Skeletal muscle tissue (tissue), 4 donors: ENCODE results near the gene NEK7. TPM values are rescaled to one million over a fixed set of nuclear protein-coding genes. Genes with fewer than 3 reads are reported as not detected.
"Not testable (repeated sequence)": the region's sequence is repeated elsewhere in the genome, so short reads cannot be mapped to it uniquely, and the experiment has no call there.

Experiments used
- H3K27ac ChIP-seq: one replicate; pipeline ENCODE4 v1.7.0; 2013; ENCODE audit warnings: mild to moderate bottlenecking, low read depth, low read length, inconsistent platforms
- H3K27me3 ChIP-seq, 3 donors: one replicate each; pipeline ENCODE4 v1.7.0; 2013; ENCODE audit warnings: low read length in 3 of 3; ENCODE audit not compliant: control insufficient read depth in 3 of 3, insufficient read depth in 3 of 3
- H3K36me3 ChIP-seq, 3 donors: one replicate each; pipeline ENCODE4 v1.7.0; 2013; ENCODE audit warnings: low read length in 3 of 3; ENCODE audit not compliant: control insufficient read depth in 3 of 3, insufficient read depth in 3 of 3
- H3K4me1 ChIP-seq, 3 donors: one replicate each; pipeline ENCODE4 v1.7.0; 2013; ENCODE audit warnings: low read length in 3 of 3, mild to moderate bottlenecking in 3 of 3; ENCODE audit not compliant: control insufficient read depth in 3 of 3, insufficient read depth in 3 of 3
- H3K4me3 ChIP-seq, 3 donors: one replicate each; pipeline ENCODE4 v1.7.0; 2013; ENCODE audit warnings: low read length in 3 of 3
- H3K9ac ChIP-seq, 3 donors: one replicate each; pipeline ENCODE4 v1.7.0; 2013; ENCODE audit warnings: low read length in 3 of 3, mild to moderate bottlenecking in 3 of 3, moderate library complexity in 2 of 3, low read depth in 1 of 3
- H3K9me3 ChIP-seq, 3 donors: one replicate each; pipeline ENCODE4 v1.7.0; 2013; ENCODE audit warnings: low read length in 3 of 3; ENCODE audit not compliant: control insufficient read depth in 3 of 3
- total RNA-seq: library from RNA; depleted of rRNA; stranded (reverse); fragments of >200 nt; gene quantifications from one replicate; pipeline ENCODE4 v1.2.3, GENCODE V29; 2014
- donor health status: Osteomylitis.

Gene NEK7
- total RNA-seq, 1 donor from 2014 or later: 52.7 TPM

- not testable (repeated sequence) for H3K27me3 ChIP-seq, H3K27ac ChIP-seq, H3K9ac ChIP-seq, H3K4me3 ChIP-seq, H3K36me3 ChIP-seq, H3K9me3 ChIP-seq, H3K4me1 ChIP-seq
These were observed 70.2 kb downstream of the NEK7 start for GRCh38 chr1:198227010-198227409.

GRCh38 chr1:198227454-198227853 is 70.7 kb downstream of the NEK7 start:
- H3K27me3 ChIP-seq, H3K9me3 ChIP-seq, H3K4me1 ChIP-seq, H3K9ac ChIP-seq, H3K4me3 ChIP-seq, H3K27ac ChIP-seq, H3K36me3 ChIP-seq: not testable (repeated sequence)

- Histone ChIP-seq H3K9ac (no peak overlapping the region), H3K4me3 (no peak overlapping the region), H3K27me3 (no peaks in the 10 kb centered on the region), H3K27ac (no peak overlapping the region), H3K36me3 (no peaks in the 10 kb centered on the region), H3K9me3 (no peaks in the 10 kb centered on the region), H3K4me1 (no peaks in the 10 kb centered on the region)
These were observed 72.1 kb downstream of the NEK7 start for GRCh38 chr1:198228925-198229324.

GRCh38 chr1:198231779-198232178 is 75.0 kb downstream of the NEK7 start:
- no peak overlapping the region for H3K4me3 ChIP-seq
- H3K27me3 ChIP-seq: no peaks in the 10 kb centered on the region
- no peak overlapping the region for H3K9ac ChIP-seq
- H3K36me3 ChIP-seq: no peaks in the 10 kb centered on the region
- H3K9me3 ChIP-seq: no peaks in the 10 kb centered on the region
- H3K4me1 ChIP-seq: peaks cover 0 to 4% (median 0%) of the 10 kb centered on the region in 3 donors
- no peak overlapping the region for H3K27ac ChIP-seq

- Histone ChIP-seq H3K4me1 (peaks cover 0 to 4% (median 0%) of the 10 kb centered on the region in 3 donors), H3K27ac (no peak overlapping the region), H3K27me3 (no peaks in the 10 kb centered on the region), H3K9ac (no peak overlapping the region), H3K36me3 (no peaks in the 10 kb centered on the region), H3K9me3 (no peaks in the 10 kb centered on the region), H3K4me3 (no peak overlapping the region)
These were observed 75.6 kb downstream of the NEK7 start for GRCh38 chr1:198232378-198232777.

GRCh38 chr1:198232940-198233675 is 76.3 kb downstream of the NEK7 start:
- Histone ChIP-seq H3K9me3 (no peaks in the 10 kb centered on the region), H3K27me3 (no peaks in the 10 kb centered on the region), H3K4me3 (no peak overlapping the region), H3K36me3 (peaks cover 0 to 2% (median 0%) of the 10 kb centered on the region in 3 donors), H3K27ac (no peak overlapping the region), H3K4me1 (peaks cover 0 to 4% (median 0%) of the 10 kb centered on the region in 3 donors), H3K9ac (no peak overlapping the region)

- H3K9ac ChIP-seq: peak overlapping the region in 1 of 3 donors; percentile 27
- H3K4me1 ChIP-seq: peaks cover 0 to 4% (median 0%) of the 10 kb centered on the region in 3 donors
- no peaks in the 10 kb centered on the region for H3K9me3 ChIP-seq
- peaks cover 0 to 2% (median 0%) of the 10 kb centered on the region in 3 donors for H3K36me3 ChIP-seq
- H3K27me3 ChIP-seq: no peaks in the 10 kb centered on the region
- no peak overlapping the region for H3K27ac ChIP-seq
- peak overlapping the region in 1 of 3 donors; percentile 6 for H3K4me3 ChIP-seq
These were observed 77.9 kb downstream of the NEK7 start for GRCh38 chr1:198234520-198235251.

- Histone ChIP-seq H3K27ac (no peak overlapping the region), H3K4me3 (no peak overlapping the region), H3K36me3 (peaks cover 0 to 2% (median 0%) of the 10 kb centered on the region in 3 donors), H3K9ac (no peak overlapping the region), H3K4me1 (peaks cover 0 to 4% (median 0%) of the 10 kb centered on the region in 3 donors), H3K9me3 (no peaks in the 10 kb centered on the region), H3K27me3 (no peaks in the 10 kb centered on the region)
These were observed 81.3 kb downstream of the NEK7 start for GRCh38 chr1:198238121-198238520.

GRCh38 chr1:198241553-198241952 is 84.8 kb downstream of the NEK7 start:
- Histone ChIP-seq H3K9me3 (no peaks in the 10 kb centered on the region), H3K27me3 (no peaks in the 10 kb centered on the region), H3K4me3 (no peak overlapping the region), H3K9ac (no peak overlapping the region), H3K4me1 (no peaks in the 10 kb centered on the region), H3K36me3 (peaks cover 0 to 2% (median 0%) of the 10 kb centered on the region in 3 donors), H3K27ac (no peak overlapping the region)

- H3K9ac ChIP-seq: no peak overlapping the region
- no peaks in the 10 kb centered on the region for H3K9me3 ChIP-seq
- no peaks in the 10 kb centered on the region for H3K27me3 ChIP-seq
- H3K27ac ChIP-seq: no peak overlapping the region
- H3K4me3 ChIP-seq: no peak overlapping the region
- no peaks in the 10 kb centered on the region for H3K4me1 ChIP-seq
- no peaks in the 10 kb centered on the region for H3K36me3 ChIP-seq
These were observed 88.0 kb downstream of the NEK7 start for GRCh38 chr1:198244772-198245171.
